ENCODE results near the gene STIM1. TPM values are rescaled to one million over a fixed set of nuclear protein-coding genes. Genes with fewer than 3 reads are reported as not detected.

The STIM1 gene
- total RNA-seq, 1 experiment from 2014 or later = 93.6 TPM

- DNase-seq (ENCODE audit: low read depth, low spot score) = no peak
- H3K4me1 ChIP-seq (ENCODE audit: control insufficient read depth, insufficient read depth, low read length) = peaks cover 3% of the 10 kb centered on the region; the same call in 1 of the 2 replicates
- ChIA-PET CTCF (interaction anchor here (1.3 kb wide), 1 partner anchor 246 kb away, joined by 3 read pairs; no protein-coding TSS in a partner anchor), POLR2A (interaction anchor here (0.6 kb wide), 1 partner anchor 252 kb away, joined by 6 read pairs; no protein-coding TSS in a partner anchor)
- in situ Hi-C loops (cut with HindIII; ENCODE audit: low pct_unique_long_range_greater_than_20kb, low sequenced_read_pairs) (no loop called here), intact Hi-C loops (cut with micrococcal nuclease; ENCODE audit: unreplicated experiment) (no loop called here)
- peak overlapping the region; percentile 64 to 88 for H3K4me3 ChIP-seq (ENCODE audit: low read depth in 2 of 2, low read length in 2 of 2)
- H3K27me3 ChIP-seq (ENCODE audit: control insufficient read depth, insufficient read depth, low read length) = no peaks in the 10 kb centered on the region
- TSS peak; percentile 84 for BruUV-seq (replicated peaks)
- H3K9me3 ChIP-seq (ENCODE audit: control insufficient read depth, insufficient read depth, low read depth, low read length) = no peaks in the 10 kb centered on the region
- TF ChIP-seq CTCF (IDR thresholded peaks at IDR 0.05) = no peak
- H3K36me3 ChIP-seq (ENCODE audit: control insufficient read depth, insufficient read depth, low read length) = no peaks in the 10 kb centered on the region
- ATAC-seq = no peak
- H3K27ac ChIP-seq (ENCODE audit: low read length) = peak overlapping the region; percentile 96
Measured at GRCh38 chr11:4095509-4096230, 240.2 kb downstream of the STIM1 start.

- ChIA-PET POLR2A (no interaction called here), CTCF (no interaction called here)
- no peak overlapping the region for H3K4me3 ChIP-seq (ENCODE audit: low read depth in 2 of 2, low read length in 2 of 2)
- no peak for TF ChIP-seq POLR2AphosphoS5 (IDR thresholded peaks at IDR 0.05; ENCODE audit: low read depth, low read length)
- TF ChIP-seq REST (IDR thresholded peaks at IDR 0.05; ENCODE audit: insufficient read depth in 1 of 2, low read depth in 2 of 2, low read length in 1 of 2) = no peak
- no peak for TF ChIP-seq SIN3A (IDR thresholded peaks at IDR 0.05; ENCODE audit: borderline replicate concordance, insufficient read depth, low read depth, low read length)
- 0 out of 2 replicates have a peak, but pooled peaks cover 2% of the 10 kb centered on the region for H3K36me3 ChIP-seq (ENCODE audit: control insufficient read depth, insufficient read depth, low read length)
- in situ Hi-C loops (cut with HindIII; ENCODE audit: low pct_unique_long_range_greater_than_20kb, low sequenced_read_pairs) = no loop called here
- H3K4me1 ChIP-seq (ENCODE audit: control insufficient read depth, insufficient read depth, low read length) = peaks cover 3% of the 10 kb centered on the region; the same call in 1 of the 2 replicates
- no peaks in the 10 kb centered on the region for H3K27me3 ChIP-seq (ENCODE audit: control insufficient read depth, insufficient read depth, low read length)
- intact Hi-C loops (cut with micrococcal nuclease; ENCODE audit: unreplicated experiment) = no loop called here
- BruUV-seq (replicated peaks) = no TSS peak
- H3K9me3 ChIP-seq (ENCODE audit: control insufficient read depth, insufficient read depth, low read depth, low read length) = no peaks in the 10 kb centered on the region
- no peak overlapping the region for H3K27ac ChIP-seq (ENCODE audit: low read length)
- DNase-seq (ENCODE audit: low read depth, low spot score) = no peak
- ATAC-seq = no peak
Measured at GRCh38 chr11:4098026-4098621, 242.7 kb downstream of the STIM1 start.

- no TSS peak for BruUV-seq (replicated peaks)
- Histone ChIP-seq H3K4me3 (ENCODE audit: low read depth in 2 of 2, low read length in 2 of 2) (no peak overlapping the region), H3K27ac (ENCODE audit: low read length) (no peak overlapping the region), H3K27me3 (ENCODE audit: control insufficient read depth, insufficient read depth, low read length) (no peaks in the 10 kb centered on the region), H3K36me3 (ENCODE audit: control insufficient read depth, insufficient read depth, low read length) (peaks cover 9% of the 10 kb centered on the region), H3K4me1 (ENCODE audit: control insufficient read depth, insufficient read depth, low read length) (no peaks in the 10 kb centered on the region; the same call in 1 of the 2 replicates), H3K9me3 (ENCODE audit: control insufficient read depth, insufficient read depth, low read depth, low read length) (no peaks in the 10 kb centered on the region)
- CTCF ChIA-PET = no interaction called here
- DNase-seq (ENCODE audit: low read depth, low spot score) = no peak
- ATAC-seq = no peak
- POLR2A ChIA-PET = interaction anchor here (0.7 kb wide), 1 partner anchor 1575 kb away, joined by 7 read pairs; no protein-coding TSS in a partner anchor
- intact Hi-C loops (cut with micrococcal nuclease; ENCODE audit: unreplicated experiment) (no loop called here), in situ Hi-C loops (cut with HindIII; ENCODE audit: low pct_unique_long_range_greater_than_20kb, low sequenced_read_pairs) (loop anchor here (10.0 kb wide), 1 partner anchor 418 kb away; no protein-coding TSS in a partner anchor)
- TF ChIP-seq CTCF (IDR thresholded peaks at IDR 0.05) = no peak
- TF ChIP-seq REST (IDR thresholded peaks at IDR 0.05; ENCODE audit: insufficient read depth in 1 of 2, low read depth in 2 of 2, low read length in 1 of 2) = no peak
- TF ChIP-seq POLR2AphosphoS5 (IDR thresholded peaks at IDR 0.05; ENCODE audit: low read depth, low read length) = no peak
- TF ChIP-seq TCF7L2 (IDR thresholded peaks at IDR 0.05; ENCODE audit: low read depth, low read length) = no peak
- no peak for TF ChIP-seq SIN3A (IDR thresholded peaks at IDR 0.05; ENCODE audit: borderline replicate concordance, insufficient read depth, low read depth, low read length)
Measured at GRCh38 chr11:4102711-4103110, 247.2 kb downstream of the STIM1 start.

Measured in Panc1 (cell line).